Measurements from ENCODE around the gene NUDCD3.

Gene NUDCD3

DNA sequence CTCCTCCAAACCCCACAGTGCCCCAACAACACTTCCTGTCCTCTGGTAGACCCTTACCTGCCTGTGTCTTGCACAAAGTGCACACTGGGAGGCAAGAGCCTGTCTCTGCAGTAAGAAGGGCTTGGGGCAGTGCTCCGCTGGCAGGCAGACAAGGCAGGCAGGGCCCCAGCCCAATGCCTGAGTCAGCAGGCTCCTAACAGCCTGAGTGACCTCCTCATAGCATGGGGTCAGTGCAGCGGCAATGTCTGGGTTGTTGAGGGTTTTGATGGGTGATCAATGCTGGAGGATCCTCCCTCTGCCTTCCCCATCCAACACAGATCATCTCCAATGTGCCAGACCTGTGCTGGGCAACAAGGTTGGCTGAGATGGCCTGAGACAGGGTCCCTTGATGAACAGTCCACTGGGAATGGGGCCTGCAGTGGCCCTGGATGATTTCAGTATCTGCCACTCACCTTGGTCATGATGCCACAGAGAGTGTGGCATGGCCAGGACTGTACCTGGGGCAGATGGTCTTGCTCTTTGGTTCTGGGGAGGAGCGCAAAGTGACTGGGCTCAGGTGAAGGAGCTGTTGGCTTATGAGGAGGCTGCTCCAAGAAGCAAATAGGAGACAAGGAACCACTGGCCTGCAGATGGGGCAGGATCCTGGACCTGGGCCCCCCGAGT lies 109.5 kb downstream of the NUDCD3 start:
- no peak for DNase-seq

DNA sequence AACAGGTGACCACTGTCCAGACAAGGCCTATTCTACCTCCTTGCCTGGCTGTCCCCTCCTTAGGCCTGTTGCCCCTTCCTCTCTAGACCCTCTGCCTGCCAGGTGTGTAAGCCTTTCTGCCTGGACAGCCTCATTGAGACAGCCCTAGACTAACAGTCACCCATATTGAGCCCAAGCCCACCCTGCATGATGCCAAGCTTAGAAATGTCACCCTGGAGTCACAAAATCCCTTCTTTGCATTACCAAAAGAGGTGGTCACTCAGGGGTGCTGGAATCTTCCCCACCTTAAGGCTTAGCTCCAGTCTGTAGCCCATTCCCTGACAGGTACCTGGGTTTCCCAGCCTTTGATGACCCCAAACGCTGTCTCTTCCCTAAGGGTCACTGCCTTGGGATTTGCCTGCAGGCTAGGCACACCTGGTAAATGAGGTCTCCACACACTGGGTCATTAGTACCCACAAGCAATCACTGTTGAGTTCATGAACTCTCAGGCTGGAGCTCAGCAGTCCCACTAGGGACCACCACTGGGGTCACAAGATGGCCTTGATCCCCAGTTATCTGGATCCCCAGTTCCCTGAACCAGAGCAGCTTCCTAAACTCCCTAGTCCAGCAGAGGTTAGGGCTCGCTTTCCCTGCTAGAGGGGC lies 110.1 kb downstream of the NUDCD3 start:
- DNase-seq: no peak

DNA sequence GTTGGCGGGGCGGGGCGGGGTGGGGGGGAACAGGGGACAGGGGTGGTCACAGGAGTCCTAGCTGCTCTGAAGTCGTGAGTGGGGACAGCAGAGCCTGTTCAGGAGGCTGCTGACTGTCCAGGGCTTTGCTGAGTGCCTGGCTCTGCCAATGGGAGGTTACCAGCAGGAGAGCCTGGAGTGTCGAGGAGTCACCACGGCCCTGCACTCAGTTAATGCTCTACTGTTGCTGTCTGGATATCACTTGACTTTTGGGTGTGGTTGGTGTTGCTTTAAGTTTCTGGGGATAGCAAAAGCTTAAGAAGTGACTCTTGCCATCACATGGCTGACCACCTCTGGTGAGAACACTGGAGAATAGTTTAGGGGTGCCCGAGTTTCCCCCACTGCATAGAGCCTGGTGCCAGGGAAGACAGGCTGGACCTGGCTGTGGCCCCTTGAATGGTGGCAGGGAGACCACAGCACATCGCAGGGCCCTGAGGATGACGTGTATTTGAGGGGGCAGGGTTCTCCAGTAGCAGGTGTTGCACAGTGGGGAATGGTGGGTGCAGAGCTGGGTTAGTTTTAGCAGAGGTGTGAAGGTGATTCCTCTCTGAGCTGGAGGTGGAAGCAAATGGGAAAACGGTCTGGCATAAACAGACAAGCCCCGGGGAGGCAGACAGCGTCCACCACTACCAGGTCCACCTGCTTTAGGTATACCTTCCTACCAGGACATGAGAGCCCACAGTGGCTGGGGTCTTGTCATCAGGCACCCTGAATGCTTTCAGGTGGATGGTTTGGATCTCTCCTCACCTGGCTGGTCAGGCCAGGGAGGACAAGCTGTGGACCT lies 110.9 kb downstream of the NUDCD3 start:
- no peak for DNase-seq

DNA sequence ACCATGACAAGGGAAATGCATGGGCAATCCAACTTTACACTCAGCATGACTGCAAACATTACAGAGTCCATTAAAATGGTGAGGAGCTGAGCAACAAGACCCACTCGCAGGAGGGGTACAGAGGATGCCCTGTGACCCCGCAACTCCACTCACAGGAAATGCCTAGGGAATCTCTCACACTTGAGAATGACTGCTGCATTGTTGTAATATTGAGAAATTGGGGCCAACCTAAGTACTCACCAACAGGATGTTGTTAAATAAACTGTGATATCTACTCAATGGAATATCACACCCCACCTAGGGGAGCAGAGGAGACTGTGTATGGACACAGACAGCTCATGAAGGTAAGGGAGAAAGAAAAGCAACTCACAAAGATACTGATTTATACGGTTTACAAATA lies 111.7 kb downstream of the NUDCD3 start:
- DNase-seq: no peak

DNA sequence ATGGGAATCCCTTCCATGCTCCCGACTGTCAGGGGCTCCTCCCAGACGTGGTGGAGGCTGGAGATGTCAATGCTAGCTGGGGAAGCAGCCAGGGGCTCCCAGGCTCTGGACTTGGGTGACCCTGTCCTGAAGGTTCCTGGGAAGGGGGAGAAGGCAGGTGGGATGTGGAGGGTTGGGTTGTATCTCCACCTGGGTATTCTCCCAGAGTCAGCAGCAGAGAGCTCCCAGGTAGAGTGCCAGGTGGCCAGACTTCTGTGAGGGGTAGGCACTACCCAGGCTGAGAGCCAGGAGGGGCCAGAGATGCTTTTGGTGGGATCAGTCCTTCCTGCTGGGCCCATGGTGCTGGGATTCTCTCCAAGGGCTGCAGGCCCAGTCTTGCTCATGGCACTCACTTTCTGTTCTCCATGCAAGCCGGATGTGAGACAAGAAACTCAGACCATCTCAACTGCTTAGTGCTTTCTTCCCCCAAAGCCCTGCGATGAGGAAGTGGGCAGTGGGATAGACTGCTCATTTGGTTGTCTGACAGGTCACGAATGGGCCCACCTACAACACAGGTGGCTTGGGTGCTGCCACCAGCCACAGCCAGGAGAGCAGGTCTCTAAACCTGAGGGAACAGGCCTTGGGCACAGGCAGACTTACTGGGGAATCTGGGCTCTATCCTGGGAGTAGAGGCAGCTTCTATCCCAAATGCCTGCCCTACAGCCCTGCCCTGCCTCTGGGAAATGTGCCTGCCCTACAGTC lies 112.6 kb downstream of the NUDCD3 start:
- no peak for DNase-seq

DNA sequence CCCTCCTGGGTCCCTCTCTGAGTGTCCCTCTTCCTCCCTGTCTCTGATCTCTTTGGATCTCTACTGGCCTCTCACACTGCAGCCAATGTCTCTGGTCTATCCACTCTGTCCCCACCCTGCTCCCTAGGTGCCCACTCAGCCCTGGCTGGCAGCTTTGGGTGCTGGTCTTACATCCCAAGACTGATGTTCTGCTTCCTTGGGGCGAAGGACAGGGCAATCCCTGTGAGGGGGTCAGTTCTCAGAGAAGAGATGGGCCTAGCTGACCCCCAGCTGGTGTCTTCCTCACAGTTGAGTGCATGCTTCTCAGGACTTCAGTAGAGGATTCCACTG lies 113.4 kb downstream of the NUDCD3 start:
- DNase-seq: no peak

DNA sequence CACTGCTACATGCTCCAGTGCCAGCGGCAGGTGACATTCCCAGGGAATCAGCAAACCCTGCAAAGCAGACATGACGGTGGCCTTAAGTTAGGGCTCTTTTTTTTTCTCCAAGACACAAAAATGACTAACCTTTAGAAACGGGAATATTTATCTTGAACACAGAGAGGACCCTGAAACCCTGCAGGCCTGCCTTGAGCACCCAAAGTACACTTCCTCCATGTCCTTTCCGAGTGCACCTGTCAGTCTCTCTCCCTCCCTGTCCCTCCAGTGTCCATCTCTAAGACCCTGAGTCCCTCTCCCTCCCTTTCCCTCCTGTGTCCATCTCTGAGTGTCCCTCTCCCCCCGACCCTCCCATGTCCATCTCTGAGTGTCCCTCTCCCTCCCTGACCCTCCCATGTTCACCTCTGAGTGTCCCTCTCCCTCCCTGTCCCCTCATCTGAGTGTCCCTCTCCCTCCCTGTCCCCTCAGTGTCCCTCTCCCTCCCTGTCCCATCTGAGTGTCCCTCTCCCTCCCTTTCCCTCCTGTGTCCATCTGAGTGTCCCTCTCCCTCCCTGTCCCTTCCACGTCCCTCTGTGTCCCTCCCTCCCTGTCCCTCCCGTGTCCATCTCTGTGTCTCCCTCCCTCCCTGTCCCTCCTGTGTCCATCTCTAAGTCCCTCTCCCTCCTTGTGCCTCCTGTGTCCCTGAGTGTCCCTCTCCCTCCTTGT lies 113.9 kb downstream of the NUDCD3 start:
- no peak for DNase-seq

DNA sequence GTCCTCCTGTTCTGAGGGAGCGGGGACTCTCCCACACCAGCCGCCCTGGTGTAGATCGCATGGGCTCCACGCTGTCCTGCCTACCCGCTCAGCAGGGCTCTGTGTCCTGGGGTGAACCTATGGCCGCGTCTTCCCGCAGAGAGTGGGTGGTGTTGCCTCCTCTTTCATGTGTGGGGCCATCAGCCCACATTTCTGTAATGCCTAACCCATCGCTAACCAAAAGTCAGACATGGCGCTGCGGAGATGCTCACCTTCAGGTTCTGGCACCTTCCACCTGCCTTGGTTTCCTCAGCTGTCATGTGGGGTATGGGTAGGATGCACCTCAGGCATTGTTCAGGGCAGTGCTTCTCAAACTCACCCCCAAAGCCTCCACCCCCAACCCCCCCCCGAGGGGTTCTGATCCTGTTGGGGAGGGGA lies 114.5 kb downstream of the NUDCD3 start:
- DNase-seq: no peak

DNA sequence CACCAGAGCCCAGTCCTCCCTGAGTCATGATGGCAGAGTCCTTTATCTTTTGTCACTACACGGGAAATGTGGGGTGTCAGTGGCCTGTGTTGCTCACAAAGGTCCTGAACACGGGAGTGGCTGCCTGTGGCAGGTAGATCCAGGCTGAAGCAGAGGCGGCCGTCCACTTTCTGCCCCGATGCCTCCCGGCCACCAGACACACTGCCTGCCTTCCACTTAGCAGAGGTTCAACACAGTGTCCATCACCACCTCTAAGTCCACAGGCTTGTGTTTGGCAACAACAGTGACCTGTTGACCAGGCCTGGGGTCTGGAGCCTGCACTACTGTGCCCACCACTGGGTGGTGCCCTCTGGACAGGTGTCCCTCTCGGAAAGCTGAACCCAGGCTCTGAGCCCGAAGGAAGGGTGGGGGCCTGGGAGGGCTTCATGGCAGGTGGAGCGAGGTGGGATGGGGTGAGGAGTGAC lies 115.2 kb downstream of the NUDCD3 start:
- no peak for DNase-seq

DNA sequence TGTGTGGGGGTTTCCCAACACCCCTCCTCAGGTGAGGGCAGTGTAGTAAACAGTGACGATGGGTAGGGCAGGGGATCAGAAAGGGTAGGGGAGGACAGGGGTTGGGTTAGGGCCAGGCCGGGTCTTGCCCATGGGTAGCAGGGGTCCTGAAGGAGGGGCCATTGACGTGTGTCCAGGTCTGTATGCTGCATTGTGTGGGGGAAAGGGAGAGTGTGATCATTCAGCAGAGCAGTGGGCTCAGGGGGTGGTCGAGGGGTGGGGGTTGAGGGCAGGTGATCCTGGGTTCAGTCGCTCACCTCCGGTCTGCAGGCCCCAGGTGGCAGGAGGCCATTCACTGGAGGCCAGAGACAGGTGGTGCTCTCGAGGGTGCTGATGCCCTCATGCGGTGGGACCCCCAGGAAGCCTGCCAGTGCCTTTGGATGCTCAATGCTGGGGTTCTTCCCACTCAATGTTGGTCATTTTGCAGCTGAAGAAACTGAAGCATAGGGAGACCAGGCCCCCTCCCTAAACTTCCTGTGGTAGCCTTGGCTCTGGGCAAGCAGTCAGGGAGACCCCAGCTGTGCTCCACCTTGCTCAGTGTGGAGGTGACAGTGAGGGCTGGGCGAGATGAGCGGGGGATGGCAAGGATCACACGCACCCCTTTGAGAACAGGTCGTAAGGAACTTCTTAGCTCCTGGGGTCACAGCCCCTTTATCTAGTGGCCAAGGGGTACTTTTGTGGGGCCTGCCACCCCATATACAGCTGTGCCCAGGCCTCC lies 116.3 kb downstream of the NUDCD3 start:
- DNase-seq: no peak

DNA sequence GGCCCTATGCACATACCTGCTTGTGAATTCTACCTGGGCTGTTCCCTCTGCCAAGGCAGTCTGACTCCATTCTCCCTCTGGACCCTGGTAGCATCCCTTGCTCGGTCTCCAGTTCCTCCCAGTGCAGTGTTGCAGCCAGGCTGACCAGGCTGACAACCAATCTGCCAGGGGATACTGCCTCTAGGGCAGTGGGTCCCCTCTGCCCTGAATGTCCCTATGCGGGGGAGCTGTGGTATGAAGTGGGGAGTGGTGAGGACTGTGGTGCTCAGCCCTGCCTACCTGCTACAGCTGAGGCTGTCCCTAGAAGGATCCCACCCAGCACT lies 117.1 kb downstream of the NUDCD3 start:
- DNase-seq: no peak

DNA sequence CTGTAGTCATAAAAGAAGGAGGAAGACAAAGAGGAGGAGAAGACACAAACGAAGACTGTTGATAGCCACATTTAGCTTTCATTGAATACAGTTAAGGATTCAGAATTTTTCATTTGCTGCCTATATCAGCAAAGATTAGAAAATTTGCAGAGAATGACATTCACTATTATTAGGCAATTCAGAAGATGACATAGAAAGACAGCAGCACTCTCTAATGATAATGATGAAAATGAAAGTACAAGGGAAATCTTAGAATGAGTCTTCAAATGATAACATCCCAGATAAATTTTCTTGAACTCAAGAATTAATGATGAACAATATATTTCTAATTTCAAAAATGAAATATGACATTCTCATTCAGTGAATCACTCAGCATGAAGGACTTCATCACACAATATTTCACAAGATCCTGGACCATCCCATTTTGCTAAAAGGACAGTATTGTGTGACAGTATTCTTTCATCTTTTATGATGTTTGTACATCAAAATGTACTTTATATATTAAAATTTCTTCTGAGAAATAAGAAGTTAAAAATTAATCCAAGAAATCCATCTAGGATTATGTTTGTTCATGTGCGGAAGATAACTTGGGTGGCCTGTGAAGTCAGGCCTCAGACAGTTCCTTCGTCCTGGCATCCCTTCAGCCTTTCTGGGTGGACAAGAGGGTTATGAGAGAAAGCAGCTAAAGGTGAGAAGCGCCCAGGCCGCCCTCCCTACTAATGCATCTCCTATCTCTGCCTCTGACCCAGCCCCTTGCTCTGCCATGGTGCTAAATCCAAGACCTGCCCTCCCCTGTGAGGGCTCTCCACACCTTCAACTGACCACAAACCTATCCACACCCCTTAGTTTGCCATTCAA lies 117.7 kb downstream of the NUDCD3 start:
- DNase-seq: no peak

DNA sequence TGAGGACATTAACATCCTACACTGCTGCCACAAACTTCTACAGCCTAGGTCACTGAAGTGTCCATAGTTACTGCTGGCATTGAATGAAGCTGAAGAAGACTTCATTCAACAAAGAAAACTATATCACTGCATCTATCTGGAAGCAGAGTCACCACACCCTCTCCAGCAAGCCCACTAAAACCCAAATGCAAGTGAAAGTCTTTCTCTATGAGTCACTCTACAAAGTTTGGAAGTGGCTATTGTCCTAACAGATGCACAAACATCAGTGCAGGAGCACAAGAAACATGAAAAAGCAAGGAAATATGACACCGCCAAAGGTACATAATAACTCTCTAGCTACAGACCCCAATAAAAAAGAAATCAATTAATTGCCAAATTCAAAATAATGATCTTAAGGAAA lies 121.6 kb downstream of the NUDCD3 start:
- DNase-seq: no peak

DNA sequence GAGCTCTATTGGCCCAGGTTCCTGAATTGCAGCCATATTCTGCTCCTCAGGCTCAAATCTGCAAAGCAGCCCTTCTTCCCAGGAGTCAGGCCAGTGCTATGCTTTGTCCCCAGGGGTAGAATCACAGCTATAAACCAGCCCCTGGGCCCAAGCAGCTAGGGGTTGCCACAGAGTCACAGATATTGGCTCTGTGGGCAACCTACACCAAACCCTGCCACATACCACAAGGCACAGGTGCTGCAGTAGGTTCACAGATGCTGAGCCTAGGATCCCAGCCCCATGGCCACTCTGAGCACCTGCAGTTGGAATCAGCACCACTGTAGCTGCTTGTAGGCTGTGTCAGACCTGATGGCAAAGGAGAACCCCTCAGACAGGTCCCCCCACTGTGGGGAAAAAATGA lies 122.0 kb downstream of the NUDCD3 start:
- DNase-seq: no peak

DNA sequence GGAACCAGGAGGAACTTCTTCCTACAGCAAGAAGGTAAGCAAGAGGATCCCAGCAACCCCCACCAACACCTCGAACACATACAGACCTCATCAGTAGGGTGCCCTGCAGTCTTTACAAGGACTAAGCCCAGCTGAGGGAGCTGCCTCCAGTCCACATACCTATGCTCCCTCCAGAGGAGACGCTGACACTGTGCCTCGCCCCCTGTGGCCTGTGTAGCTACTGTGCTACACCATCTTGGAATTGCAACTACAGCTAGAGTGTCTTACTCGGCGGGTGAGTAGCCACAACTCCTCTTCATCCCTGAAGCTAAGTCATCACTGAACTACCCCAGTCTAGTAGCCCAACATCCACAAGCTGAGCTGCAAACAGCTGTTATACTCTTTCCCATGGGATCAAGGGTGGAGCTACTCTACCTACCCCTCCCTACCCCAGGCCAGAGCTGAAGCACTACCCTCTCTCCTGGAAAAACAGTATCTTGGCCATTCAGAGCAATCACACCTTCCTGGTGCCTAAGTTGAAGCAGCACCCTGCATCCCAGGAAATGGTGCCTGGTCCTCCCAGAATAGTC lies 122.9 kb downstream of the NUDCD3 start:
- no peak for DNase-seq

DNA sequence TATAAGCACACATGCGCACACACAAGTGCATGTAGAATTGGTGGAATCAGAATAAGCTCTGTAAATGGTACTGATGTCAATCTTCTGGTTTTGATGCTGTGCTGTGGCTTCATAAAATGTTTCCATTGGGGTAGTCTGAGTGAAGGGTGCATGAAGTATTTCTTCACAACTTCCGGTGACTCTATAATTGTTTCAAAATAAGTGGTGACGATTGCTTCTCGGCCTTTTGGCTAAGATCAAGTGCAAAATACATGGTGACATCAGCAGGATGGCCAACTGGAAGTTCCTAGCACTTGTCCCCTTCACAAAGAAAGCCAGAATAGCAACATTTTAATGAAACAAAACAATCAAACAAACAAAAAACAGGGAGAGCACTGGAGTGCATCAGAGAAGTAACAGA lies 123.5 kb downstream of the NUDCD3 start:
- DNase-seq: no peak

DNA sequence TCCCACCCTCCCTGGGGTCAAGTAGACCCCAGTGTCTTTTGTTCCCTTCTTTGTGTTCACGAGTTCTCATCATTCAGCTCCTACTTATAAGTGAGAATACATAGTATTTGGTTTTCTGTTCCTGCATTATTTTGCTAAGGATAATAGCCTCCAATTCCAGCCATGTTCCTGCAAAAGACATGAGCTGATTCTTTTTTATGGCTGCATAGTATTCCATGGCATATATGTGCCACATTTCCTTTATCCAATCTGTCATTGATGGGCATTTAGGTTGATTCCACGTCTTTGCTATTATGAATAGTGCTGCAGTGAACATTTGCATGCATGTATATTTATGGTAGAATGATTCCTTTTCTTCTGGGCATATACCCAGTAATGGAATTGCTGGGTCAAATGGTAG lies 136.8 kb downstream of the NUDCD3 start:
- no peak for DNase-seq

DNA sequence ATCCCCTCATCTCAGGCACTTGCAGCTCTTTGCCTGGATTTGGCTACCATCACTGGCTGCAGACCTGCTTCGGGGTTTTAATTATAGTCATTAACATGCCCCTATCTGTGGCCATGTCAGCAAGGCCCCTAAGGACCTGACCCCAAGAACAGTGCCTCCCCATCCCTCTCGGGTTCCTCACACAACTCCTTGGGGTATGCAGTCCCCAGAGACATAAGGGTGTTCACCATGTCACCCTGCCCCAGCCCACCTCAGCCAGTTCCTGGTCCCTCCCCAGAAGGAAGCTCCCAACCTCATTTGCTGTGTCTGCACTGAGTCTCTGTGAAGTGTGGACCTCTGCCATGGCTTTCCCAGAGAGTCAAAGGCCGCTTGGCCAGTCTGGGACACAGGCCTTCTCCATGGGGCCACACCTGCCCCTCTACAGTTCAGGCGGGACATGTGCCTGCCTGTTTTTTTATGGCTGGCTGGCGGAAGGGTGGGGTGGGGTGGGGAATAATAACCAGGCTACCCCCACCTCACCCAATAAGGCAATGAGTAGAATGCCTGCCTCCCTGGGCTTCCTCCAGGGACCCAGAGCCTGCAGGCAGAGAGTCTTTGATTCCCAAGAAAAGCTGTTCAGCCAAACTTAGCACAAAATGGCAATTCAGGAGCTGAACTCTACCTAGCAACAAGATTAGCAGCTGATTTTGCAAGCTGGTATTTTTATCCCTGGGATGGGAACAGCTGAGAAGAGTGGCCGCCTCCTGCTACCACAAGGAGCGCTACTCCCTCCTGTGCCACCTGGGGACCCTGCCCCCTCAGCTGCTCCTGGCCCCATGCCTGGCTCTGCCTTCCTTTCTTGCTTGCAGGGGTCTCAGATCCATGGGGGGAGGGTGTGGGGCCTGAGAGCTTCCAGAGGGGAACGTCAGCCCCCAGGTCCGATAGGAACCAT lies 141.3 kb downstream of the NUDCD3 start:
- no peak for DNase-seq

DNA sequence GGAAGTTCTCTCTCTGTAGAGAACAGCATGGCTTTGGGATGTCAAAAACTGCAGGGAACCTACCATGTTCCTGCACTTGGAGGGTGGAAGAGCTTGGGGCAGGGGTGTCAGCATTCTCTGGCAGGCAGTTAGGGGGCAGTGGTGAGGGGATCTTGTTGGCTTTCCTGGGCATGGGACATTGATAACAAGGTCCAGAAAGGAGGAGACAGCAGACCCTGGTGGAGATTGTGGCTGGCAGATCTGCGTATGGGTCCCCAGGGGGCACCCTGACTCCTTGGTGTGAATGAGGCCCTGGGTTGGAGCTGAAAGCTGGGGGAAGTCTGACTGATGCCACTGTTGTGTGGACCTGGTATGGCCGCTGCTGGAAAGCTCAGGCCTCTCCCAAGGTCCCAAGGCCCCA lies 142.2 kb downstream of the NUDCD3 start:
- no peak for DNase-seq

Measured in effector CD4-positive, alpha-beta T cell (primary cell).